Measurements from ENCODE around the gene DBP.
"Not testable (repeated sequence)": the region's sequence is repeated elsewhere in the genome, so short reads cannot be mapped to it uniquely, and the experiment has no call there.

Gene DBP

GRCh38 chr19:48665786-48666185 lies 28.6 kb upstream of the DBP start:
- DNase-seq (ENCODE audit: low spot score), result no peak

DNA sequence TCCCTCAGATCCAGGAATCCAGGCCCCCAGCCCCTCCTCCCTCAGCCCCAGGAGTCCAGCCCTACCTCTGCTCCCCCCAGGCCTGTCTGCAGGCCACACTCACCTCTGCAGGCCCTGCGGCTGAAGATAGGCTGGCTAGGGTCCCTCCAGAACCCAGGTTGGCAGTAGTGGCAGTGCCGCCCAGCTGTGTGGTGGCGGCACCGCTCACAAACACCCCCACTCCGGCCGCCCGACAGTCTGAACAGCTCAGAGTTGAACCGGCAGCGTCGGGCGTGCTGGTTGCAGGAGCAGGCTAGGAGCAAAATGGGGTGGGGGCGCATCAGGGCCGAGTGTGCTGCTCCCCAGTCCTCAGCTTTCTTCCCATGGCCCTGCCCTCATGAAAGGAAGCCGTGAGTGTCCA lies 27.3 kb upstream of the DBP start:
- DNase-seq (ENCODE audit: low spot score), result no peak

- DNase-seq (ENCODE audit: low spot score), result no peak
These were observed 26.5 kb upstream of the DBP start for GRCh38 chr19:48663667-48664066.

DNA sequence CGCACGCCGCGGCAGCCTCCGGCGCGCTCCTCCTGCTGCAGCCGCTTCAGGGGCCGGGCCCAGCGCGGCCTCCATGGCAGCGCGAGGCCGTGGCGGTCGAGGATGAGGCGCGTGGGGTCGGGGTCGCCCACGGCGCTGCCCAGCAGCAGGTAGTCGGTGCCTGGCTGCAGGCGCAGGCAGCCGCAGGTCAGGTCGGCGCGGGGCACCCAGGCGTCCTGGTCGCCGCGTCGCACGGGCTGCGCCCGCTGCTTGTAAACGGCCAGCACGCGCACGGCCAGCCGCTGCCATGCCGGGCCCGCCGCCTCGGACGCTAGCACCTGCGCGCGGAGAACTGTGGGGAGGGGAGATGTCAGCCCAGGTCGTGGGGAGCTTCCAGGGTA lies 24.5 kb upstream of the DBP start:
- no peak for DNase-seq (ENCODE audit: low spot score)

- peak; percentile 86 for DNase-seq (ENCODE audit: low spot score)
These were observed 23.9 kb upstream of the DBP start for GRCh38 chr19:48660852-48661710.

DNA sequence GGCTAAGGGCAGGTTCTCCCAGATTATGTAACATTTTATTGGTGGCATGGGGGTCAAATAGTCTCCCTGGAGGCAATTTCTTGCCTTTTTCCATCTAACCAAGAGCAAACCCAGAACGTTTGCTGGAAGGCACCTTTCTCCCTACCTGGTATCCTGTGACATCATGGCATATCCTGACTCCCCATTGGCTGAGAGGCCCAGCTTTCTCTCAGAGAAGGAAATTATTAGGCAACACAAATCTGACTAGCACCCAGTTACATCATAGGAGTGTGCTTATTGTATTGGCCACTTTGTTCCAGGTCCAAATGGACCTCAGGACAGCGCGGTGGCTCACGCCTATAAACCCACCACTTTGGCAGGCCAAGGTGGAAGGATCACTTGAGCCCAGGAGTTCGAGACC lies 22.6 kb upstream of the DBP start:
- DNase-seq (ENCODE audit: low spot score), result peak; percentile 7

GRCh38 chr19:48658483-48658882 lies 21.3 kb upstream of the DBP start:
- no peak for DNase-seq (ENCODE audit: low spot score)

DNA sequence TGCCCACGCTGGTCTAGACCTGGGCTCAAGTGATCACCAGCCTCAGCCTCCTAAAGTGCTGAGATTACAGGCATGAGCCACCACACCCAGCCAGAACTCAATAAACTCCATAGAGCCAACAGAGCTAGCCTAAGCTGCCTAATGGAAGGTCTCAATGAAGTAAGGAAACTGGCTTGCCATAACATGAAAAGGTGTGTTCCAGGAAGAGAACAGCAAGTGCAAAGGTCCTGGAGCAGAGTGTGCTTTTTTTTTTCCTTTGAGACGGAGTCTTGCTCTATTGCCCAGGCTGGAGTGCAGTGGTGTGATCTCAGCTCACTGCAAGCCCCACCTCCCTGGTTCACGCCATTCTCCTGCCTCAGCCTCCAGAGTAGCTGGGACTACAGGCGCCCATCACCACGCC lies 20.6 kb upstream of the DBP start:
- DNase-seq (ENCODE audit: low spot score), result not testable (repeated sequence)

DNA sequence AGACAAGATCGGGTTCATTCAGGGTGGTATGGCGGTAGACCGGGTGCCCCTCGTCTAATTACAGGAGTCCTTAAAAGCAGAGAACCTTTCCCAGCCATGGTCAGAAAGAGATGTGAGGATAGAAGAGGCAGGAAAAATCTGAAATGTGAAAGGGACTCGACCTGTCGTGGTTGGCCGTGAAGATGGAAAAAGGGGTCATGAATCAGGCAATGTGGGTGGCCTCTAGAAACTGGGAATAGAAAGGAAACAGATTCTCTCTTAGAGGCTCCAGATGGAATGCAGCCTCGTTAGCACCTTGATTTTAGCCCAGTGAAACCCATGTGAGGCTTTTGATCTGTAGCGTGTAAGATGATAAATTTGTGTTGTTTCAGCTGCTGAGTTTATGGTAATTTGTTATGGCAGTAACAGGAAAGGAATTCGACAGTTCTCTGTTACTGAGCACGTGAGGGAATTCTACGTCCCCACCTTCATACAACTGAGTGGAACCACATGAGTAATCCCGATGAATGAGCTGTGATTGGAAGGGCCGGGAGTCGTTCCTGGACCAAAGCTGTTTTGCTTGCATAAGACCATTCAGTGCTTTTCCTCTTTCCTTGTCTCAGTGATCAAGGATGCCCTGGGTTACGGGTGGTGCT lies 19.8 kb upstream of the DBP start:
- DNase-seq (ENCODE audit: low spot score), result no peak

DNA sequence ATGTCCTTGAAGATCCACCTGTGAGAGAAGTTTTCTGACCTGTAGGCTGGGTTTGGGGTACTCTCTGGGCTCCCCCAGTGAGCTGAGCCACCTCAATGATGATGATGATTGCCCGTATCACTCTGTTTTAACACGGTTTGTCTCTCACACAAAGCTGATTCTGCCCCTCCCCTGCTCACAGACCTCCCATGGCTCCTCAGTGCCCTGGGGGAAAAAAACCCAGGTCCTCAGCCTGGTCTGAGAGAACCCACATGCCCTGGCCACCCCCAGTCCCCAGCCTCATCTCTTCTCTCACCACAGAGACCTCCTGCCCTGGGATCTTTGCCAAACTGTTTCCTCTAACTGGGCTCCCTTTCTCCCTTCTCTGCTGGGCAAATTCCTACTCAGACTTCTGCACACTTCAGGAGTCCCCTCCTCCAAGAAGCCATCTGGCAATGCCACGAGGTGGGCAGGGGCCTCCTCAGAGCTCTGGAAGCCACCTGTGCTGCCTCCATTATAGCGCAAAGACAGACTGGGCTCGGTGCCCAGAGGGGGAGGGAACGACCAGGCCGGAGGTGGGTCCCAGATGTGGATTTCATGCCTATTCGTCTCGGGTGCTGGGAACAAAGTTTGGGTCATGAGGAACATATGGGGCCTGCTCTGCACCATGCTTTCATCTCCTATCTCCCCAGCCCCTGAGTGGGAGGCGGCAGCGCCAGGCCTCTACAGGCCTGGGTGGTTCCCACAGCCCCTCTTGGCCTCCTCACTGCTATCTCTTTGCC lies 17.3 kb upstream of the DBP start:
- no peak for DNase-seq (ENCODE audit: low spot score)

- DNase-seq (ENCODE audit: low spot score), result no peak
These were observed 14.5 kb upstream of the DBP start for GRCh38 chr19:48651683-48652048.

DNA sequence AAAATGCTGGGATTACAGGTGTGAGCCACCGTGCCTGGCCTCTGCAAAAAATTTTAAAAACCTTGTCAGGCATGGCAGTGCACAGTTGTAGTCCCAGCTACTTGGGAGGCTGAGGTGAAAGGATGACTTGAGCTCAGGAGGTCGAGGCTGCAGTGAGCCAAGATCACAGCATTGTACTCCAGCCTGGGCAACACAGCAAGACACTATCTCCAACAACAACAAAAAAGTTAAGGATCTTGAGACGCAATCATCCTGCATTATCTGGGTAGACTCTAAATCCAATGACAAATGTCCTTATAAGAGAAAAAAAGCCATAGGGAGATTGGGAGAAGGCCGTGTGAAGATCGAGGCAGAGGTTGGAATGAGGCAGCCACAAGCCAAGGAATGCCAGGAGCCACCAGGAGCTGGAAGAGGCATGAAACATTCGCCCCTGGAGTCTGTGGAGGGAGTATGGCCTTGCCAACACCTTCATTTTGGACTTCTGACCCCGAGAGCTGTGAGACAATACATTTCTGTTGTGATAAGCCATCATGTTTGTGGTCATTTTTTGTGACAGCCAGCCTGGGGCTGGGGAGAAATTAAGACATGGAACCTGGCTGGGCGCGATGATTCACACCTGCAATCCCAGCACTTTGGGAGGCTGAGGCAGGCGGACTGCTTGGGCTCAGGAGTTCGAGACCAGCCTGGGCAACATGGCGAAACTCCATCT lies 13.9 kb upstream of the DBP start:
- DNase-seq (ENCODE audit: low spot score), result no peak

- no peak for DNase-seq (ENCODE audit: low spot score)
These were observed 11.0 kb upstream of the DBP start for GRCh38 chr19:48648134-48648533.

GRCh38 chr19:48646722-48647216 lies 9.6 kb upstream of the DBP start:
- DNase-seq (ENCODE audit: low spot score), result no peak

DNA sequence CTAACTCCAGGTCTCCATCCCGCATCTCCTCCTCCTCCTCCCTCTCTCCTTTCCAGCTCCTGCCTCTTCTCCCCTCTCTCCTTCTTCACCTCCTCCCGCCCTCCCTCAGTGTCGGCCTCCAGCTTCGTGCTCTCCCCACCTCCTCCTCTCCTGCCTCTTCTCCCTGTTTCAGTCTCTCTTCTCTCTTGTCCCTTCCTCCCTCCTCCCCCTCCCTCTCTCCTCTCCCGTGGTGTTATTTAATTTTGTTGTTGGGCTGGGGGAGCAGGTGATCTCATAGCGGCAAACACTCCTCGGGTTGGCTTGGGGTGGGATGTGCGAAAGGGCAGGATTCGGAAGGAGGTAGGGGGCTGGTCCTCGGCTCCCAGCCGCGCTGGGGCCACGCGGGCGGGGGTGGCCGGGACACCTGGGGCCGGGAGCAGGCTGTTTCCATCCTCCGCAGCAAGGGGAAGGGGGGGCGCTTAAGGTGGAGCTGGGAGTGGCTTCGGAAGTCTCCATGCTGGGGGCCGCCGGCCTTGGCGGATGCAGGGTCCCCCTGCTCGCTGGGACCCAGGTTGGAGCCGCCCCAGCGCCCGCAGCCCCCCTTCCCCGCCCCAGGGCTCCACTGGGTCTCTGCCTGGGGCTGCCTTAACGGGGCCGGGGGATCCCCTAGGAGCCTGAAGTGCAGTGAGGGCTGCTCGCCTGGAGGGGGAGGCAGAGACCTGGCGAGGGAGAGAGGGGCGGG lies 9.0 kb upstream of the DBP start, which contains the start of gene CA11:
CA11 (minus strand) TSS at position 187 of the 721 bp plus-strand sequence. CDS start 555 bp downstream, outside the sequence.
- peak; percentile 94 for DNase-seq (ENCODE audit: low spot score)

DNA sequence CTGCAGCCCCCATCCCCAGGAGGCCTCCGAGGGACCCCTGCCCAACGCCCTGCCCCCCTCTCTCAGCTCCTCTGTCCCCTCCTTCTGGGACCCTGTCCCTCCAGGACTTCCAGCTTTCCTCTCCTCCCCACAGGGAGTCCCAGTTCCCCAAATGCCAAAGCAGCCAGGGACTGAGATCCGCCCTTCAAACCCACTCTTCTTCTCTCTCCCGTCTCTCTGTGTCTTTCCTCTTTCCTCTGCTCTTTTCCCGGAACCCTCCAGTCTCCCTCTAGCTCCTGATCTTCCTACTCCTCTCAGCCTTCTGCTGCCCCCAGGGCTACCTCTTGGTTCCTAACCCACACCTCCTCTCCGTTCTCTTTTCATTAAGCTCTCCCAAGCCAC lies 8.4 kb upstream of the DBP start:
- DNase-seq (ENCODE audit: low spot score), result no peak

- DNase-seq (ENCODE audit: low spot score), result peak; percentile 81
These were observed 7.8 kb upstream of the DBP start for GRCh38 chr19:48644839-48645619.

DNA sequence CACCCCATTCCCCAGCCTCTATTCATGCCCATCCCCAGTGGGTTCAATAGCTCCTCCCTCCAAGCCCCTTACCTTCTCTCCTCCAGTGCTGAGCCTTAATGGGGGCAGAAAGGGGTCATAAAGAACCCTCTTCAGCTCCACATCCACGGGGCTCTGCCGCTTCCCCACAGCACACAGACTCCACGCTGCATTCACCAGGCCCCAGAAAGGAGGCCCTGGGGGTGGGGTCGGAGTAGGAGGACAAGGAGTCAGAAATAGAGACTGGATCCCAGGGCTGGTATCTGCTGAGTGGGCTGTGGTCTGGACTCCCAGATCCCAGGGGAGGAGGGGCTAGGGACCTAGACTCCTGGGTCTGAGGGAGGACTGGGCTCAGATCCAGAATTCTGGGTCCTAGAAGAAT lies 7.2 kb upstream of the DBP start:
- DNase-seq (ENCODE audit: low spot score), result no peak

- DNase-seq (ENCODE audit: low spot score), result no peak
These were observed 5.7 kb upstream of the DBP start for GRCh38 chr19:48642862-48643261.

- no peak for DNase-seq (ENCODE audit: low spot score)
These were observed 4.7 kb upstream of the DBP start for GRCh38 chr19:48641850-48642249.
